ENCODE measurements around the gene SEMA3D. TPM values are rescaled to one million over a fixed set of nuclear protein-coding genes. Genes with fewer than 3 reads are reported as not detected.

The SEMA3D gene
- total RNA-seq, 1 experiment from 2014 or later: 23.3 TPM

- DNase-seq (ENCODE audit: low spot score): no peak
- H3K27me3 ChIP-seq (replicated peaks; ENCODE audit: insufficient read depth, low read depth, low read length, poor library complexity): no peaks in the 10 kb centered on the region
- H3K9me3 ChIP-seq (ENCODE audit: low read depth, low read length, poor library complexity, severe bottlenecking): no peaks in the 10 kb centered on the region
- ChIA-PET CTCF (no interaction called here), POLR2A (ENCODE audit: low non-redundant PET) (no interaction called here)
- TF ChIP-seq, protein P1, sequence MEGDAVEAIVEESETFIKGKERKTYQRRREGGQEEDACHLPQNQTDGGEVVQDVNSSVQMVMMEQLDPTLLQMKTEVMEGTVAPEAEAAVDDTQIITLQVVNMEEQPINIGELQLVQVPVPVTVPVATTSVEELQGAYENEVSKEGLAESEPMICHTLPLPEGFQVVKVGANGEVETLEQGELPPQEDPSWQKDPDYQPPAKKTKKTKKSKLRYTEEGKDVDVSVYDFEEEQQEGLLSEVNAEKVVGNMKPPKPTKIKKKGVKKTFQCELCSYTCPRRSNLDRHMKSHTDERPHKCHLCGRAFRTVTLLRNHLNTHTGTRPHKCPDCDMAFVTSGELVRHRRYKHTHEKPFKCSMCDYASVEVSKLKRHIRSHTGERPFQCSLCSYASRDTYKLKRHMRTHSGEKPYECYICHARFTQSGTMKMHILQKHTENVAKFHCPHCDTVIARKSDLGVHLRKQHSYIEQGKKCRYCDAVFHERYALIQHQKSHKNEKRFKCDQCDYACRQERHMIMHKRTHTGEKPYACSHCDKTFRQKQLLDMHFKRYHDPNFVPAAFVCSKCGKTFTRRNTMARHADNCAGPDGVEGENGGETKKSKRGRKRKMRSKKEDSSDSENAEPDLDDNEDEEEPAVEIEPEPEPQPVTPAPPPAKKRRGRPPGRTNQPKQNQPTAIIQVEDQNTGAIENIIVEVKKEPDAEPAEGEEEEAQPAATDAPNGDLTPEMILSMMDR (conservative IDR thresholded peaks at IDR 0.05; ENCODE audit: low read depth, low read length): no peak
- TF ChIP-seq EZH2 (IDR thresholded peaks at IDR 0.05; ENCODE audit: borderline replicate concordance, low read depth, low read length, poor library complexity, severe bottlenecking): no peak
- no peaks in the 10 kb centered on the region for H3K36me3 ChIP-seq (ENCODE audit: insufficient read depth, low read length, poor library complexity, severe bottlenecking)
- intact Hi-C loops (cut with micrococcal nuclease; ENCODE audit: unreplicated experiment): no loop called here
- no peak overlapping the region for H3K27ac ChIP-seq (ENCODE audit: low read depth, low read length, poor library complexity, severe bottlenecking)
- H3K4me1 ChIP-seq (ENCODE audit: insufficient read depth, low read length, poor library complexity, severe bottlenecking): no peaks in the 10 kb centered on the region
- BruUV-seq (replicated peaks): no TSS peak
- H3K4me3 ChIP-seq (ENCODE audit: low read depth, low read length, poor library complexity, severe bottlenecking): no peak overlapping the region
These were observed 33.8 kb upstream of the SEMA3D start for GRCh38 chr7:85220651-85221050.

DNA sequence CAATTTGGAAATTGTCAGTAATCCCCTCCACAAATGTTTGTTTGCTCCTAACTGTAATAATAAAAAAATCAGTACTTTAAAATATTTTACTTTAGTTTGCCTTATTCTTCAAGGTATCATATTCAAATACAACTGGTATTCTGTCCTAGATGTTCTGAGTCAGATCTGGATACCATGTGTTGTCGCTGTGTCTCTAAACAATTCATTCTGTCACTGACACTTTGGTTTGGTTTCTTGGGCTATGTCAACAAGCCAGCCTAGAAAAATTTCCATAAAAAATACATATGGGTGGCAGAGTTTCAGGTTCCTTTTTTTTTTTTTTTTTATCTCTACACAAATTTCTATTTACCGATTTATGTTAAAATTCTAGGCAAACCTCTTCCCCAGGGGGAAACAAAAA lies 33.2 kb upstream of the SEMA3D start:
- no peak overlapping the region for H3K4me3 ChIP-seq (ENCODE audit: low read depth, low read length, poor library complexity, severe bottlenecking)
- no TSS peak for BruUV-seq (replicated peaks)
- TF ChIP-seq, protein P1 (conservative IDR thresholded peaks at IDR 0.05; ENCODE audit: low read depth, low read length): no peak
- TF ChIP-seq EZH2 (IDR thresholded peaks at IDR 0.05; ENCODE audit: borderline replicate concordance, low read depth, low read length, poor library complexity, severe bottlenecking): no peak
- CTCF ChIA-PET: no interaction called here
- H3K27ac ChIP-seq (ENCODE audit: low read depth, low read length, poor library complexity, severe bottlenecking): no peak overlapping the region
- DNase-seq (ENCODE audit: low spot score): no peak
- H3K36me3 ChIP-seq (ENCODE audit: insufficient read depth, low read length, poor library complexity, severe bottlenecking): no peaks in the 10 kb centered on the region
- intact Hi-C loops (cut with micrococcal nuclease; ENCODE audit: unreplicated experiment): no loop called here
- no peaks in the 10 kb centered on the region for H3K27me3 ChIP-seq (replicated peaks; ENCODE audit: insufficient read depth, low read depth, low read length, poor library complexity)
- H3K9me3 ChIP-seq (ENCODE audit: low read depth, low read length, poor library complexity, severe bottlenecking): no peaks in the 10 kb centered on the region
- H3K4me1 ChIP-seq (ENCODE audit: insufficient read depth, low read length, poor library complexity, severe bottlenecking): no peaks in the 10 kb centered on the region
- POLR2A ChIA-PET (ENCODE audit: low non-redundant PET): no interaction called here

GRCh38 chr7:85217085-85217484 lies 30.2 kb upstream of the SEMA3D start:
- Histone ChIP-seq H3K9me3 (ENCODE audit: low read depth, low read length, poor library complexity, severe bottlenecking) (no peaks in the 10 kb centered on the region), H3K36me3 (ENCODE audit: insufficient read depth, low read length, poor library complexity, severe bottlenecking) (no peaks in the 10 kb centered on the region), H3K4me1 (ENCODE audit: insufficient read depth, low read length, poor library complexity, severe bottlenecking) (no peaks in the 10 kb centered on the region), H3K27ac (ENCODE audit: low read depth, low read length, poor library complexity, severe bottlenecking) (no peak overlapping the region), H3K27me3 (replicated peaks; ENCODE audit: insufficient read depth, low read depth, low read length, poor library complexity) (no peaks in the 10 kb centered on the region), H3K4me3 (ENCODE audit: low read depth, low read length, poor library complexity, severe bottlenecking) (no peak overlapping the region)
- intact Hi-C loops (cut with micrococcal nuclease; ENCODE audit: unreplicated experiment): no loop called here
- TF ChIP-seq, protein P1 (conservative IDR thresholded peaks at IDR 0.05; ENCODE audit: low read depth, low read length): no peak
- no peak for TF ChIP-seq EZH2 (IDR thresholded peaks at IDR 0.05; ENCODE audit: borderline replicate concordance, low read depth, low read length, poor library complexity, severe bottlenecking)
- CTCF ChIA-PET: no interaction called here
- POLR2A ChIA-PET (ENCODE audit: low non-redundant PET): no interaction called here
- no TSS peak for BruUV-seq (replicated peaks)
- no peak for DNase-seq (ENCODE audit: low spot score)

Measured in A673 (cell line).